Measurements from ENCODE around the gene TUBG2.

Gene TUBG2

GRCh38 chr17:42700586-42701289 lies 41.7 kb downstream of the TUBG2 start:
- DNase-seq: no peak

- DNase-seq: no peak
These were observed 43.4 kb downstream of the TUBG2 start for GRCh38 chr17:42702446-42702845.

GRCh38 chr17:42704490-42704836 lies 45.4 kb downstream of the TUBG2 start:
- DNase-seq: no peak

- no peak for DNase-seq
These were observed 45.9 kb downstream of the TUBG2 start for GRCh38 chr17:42704837-42705494.

GRCh38 chr17:42706732-42707131 lies 47.6 kb downstream of the TUBG2 start:
- DNase-seq: no peak

- no peak for DNase-seq
These were observed 49.5 kb downstream of the TUBG2 start for GRCh38 chr17:42708588-42708987.

- no peak for DNase-seq
These were observed 50.5 kb downstream of the TUBG2 start for GRCh38 chr17:42709561-42709960.

Data from suppressor macrophage treated with lipopolysaccharide for 1 hour (primary cell).